ENCODE data around the gene TLR6. TPM values are rescaled to one million over a fixed set of nuclear protein-coding genes. Genes with fewer than 3 reads are reported as not detected.

The TLR6 gene
- total RNA-seq, 1 donor from 2014 or later, result 12.4 TPM

- H3K36me3 ChIP-seq, result peaks cover 21% of the 10 kb centered on the region
- DNase-seq (no peak), ATAC-seq (no peak)
- peaks cover 15% of the 10 kb centered on the region for H3K4me1 ChIP-seq
- TF ChIP-seq CTCF (IDR thresholded peaks at IDR 0.05), result no peak
- no peaks in the 10 kb centered on the region for H3K27me3 ChIP-seq (ENCODE audit: low read depth)
- H3K9me3 ChIP-seq, result no peaks in the 10 kb centered on the region
- intact Hi-C loops (cut with DNase I), result no loop called here
- H3K27ac ChIP-seq, result no peak overlapping the region
- H3K4me3 ChIP-seq, result no peak overlapping the region
These were observed 32.5 kb upstream of the TLR6 start for GRCh38 chr4:38889143-38889542.

- DNase-seq (no peak), ATAC-seq (no peak)
- no peak for TF ChIP-seq CTCF (IDR thresholded peaks at IDR 0.05)
- Histone ChIP-seq H3K27me3 (ENCODE audit: low read depth) (no peaks in the 10 kb centered on the region), H3K9me3 (no peaks in the 10 kb centered on the region), H3K4me1 (peaks cover 9% of the 10 kb centered on the region), H3K36me3 (peaks cover 34% of the 10 kb centered on the region), H3K4me3 (no peak overlapping the region), H3K27ac (no peak overlapping the region)
- intact Hi-C loops (cut with DNase I), result no loop called here
These were observed 27.6 kb upstream of the TLR6 start for GRCh38 chr4:38884254-38884653.

GRCh38 chr4:38876636-38877035 is 20.0 kb upstream of the TLR6 start:
- H3K4me3 ChIP-seq, result no peak overlapping the region
- DNase-seq, result no peak
- no peak overlapping the region for H3K27ac ChIP-seq
- intact Hi-C loops (cut with DNase I), result no loop called here
- peaks cover 37% of the 10 kb centered on the region for H3K36me3 ChIP-seq
- no peaks in the 10 kb centered on the region for H3K9me3 ChIP-seq
- H3K27me3 ChIP-seq (ENCODE audit: low read depth), result no peaks in the 10 kb centered on the region
- no peak for ATAC-seq
- no peak for TF ChIP-seq CTCF (IDR thresholded peaks at IDR 0.05)
- H3K4me1 ChIP-seq, result peaks cover 13% of the 10 kb centered on the region

GRCh38 chr4:38873290-38873944 is 16.8 kb upstream of the TLR6 start:
- peaks cover 10% of the 10 kb centered on the region for H3K36me3 ChIP-seq
- H3K27ac ChIP-seq, result no peak overlapping the region
- H3K4me1 ChIP-seq, result peaks cover 22% of the 10 kb centered on the region
- TF ChIP-seq CTCF (IDR thresholded peaks at IDR 0.05), result no peak
- no peaks in the 10 kb centered on the region for H3K27me3 ChIP-seq (ENCODE audit: low read depth)
- no peak overlapping the region for H3K4me3 ChIP-seq
- H3K9me3 ChIP-seq, result no peaks in the 10 kb centered on the region
- no peak for ATAC-seq
- intact Hi-C loops (cut with DNase I), result no loop called here
- DNase-seq, result no peak

GRCh38 chr4:38872620-38873019 is 16.0 kb upstream of the TLR6 start:
- TF ChIP-seq CTCF (IDR thresholded peaks at IDR 0.05), result no peak
- Histone ChIP-seq H3K4me3 (no peak overlapping the region), H3K9me3 (no peaks in the 10 kb centered on the region), H3K4me1 (peaks cover 23% of the 10 kb centered on the region), H3K36me3 (peaks cover 4% of the 10 kb centered on the region), H3K27ac (no peak overlapping the region), H3K27me3 (ENCODE audit: low read depth) (no peaks in the 10 kb centered on the region)
- DNase-seq, result no peak
- intact Hi-C loops (cut with DNase I), result no loop called here
- peak in 1 of 2 donors; percentile 20 for ATAC-seq
